ENCODE data around the gene MME. TPM values are rescaled to one million over a fixed set of nuclear protein-coding genes. Genes with fewer than 3 reads are reported as not detected.

MME gene
- total and polyA plus RNA-seq, 2 of the 4 experiments (the other 2 are of a cell fraction) = 11.7 to 22.8 TPM

DNA sequence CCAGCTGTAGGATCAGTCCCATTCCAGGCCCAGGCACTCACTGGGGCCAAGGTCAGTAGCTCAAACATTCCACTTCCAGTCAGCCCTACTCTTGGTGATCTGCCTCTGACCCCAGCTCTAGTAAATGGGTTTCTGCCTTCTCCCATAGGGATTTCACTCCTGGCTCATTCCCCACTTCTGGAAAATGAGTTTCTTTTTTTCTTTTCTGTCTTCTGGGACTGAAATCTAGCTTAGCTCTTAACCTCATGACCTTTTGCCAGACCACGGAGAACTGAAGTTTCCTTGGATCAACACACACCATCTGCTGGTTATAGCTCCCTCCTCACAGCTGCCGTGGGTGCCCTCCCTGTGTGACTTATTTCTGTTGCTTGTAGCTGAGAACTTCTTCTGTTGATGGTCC lies 21.3 kb downstream of the MME start:
- WGBS, 2 experiments (ENCODE audit: extremely low coverage in 2 of 2, insufficient read length in 1 of 2) = no CpG with 5 or more reads among the region's 2 CpGs
- no peak overlapping the region for H3K56ac ChIP-seq (ENCODE audit: extremely low read depth, insufficient read depth, low read length)
- H3K79me1 ChIP-seq (ENCODE audit: low read depth in 1 of 2, low read length in 2 of 2) = no peaks in the 10 kb centered on the region
- no peak overlapping the region for H3K23ac ChIP-seq (ENCODE audit: low read depth, low read length)
- peak overlapping the region; percentile 6 for H3K18ac ChIP-seq (ENCODE audit: low read depth, low read length)
- peaks cover 2% of the 10 kb centered on the region; the same call in 1 of the 2 replicates for H3K9me3 ChIP-seq (ENCODE audit: control insufficient read depth, insufficient read depth, low read length)
- intact Hi-C loops (cut with micrococcal nuclease) = no loop called here
- H2BK5ac ChIP-seq (ENCODE audit: low read depth, low read length, poor library complexity, severe bottlenecking) = no peak overlapping the region
- H4K5ac ChIP-seq (ENCODE audit: low read depth, low read length) = peak overlapping the region; percentile 2; the same call in 1 of the 2 replicates
- no peaks in the 10 kb centered on the region for H3K36me3 ChIP-seq (ENCODE audit: control insufficient read depth, insufficient read depth, low read length)
- no peaks in the 10 kb centered on the region for H4K20me1 ChIP-seq (ENCODE audit: insufficient read depth, low read length)
- H3K4me3 ChIP-seq (ENCODE audit: insufficient read depth, low read depth, low read length) = no peak overlapping the region
- no peak overlapping the region for H2AFZ ChIP-seq (replicated peaks; ENCODE audit: low read length, poor library complexity)
- H3K4me1 ChIP-seq (ENCODE audit: control insufficient read depth, insufficient read depth, low read length) = peaks cover 6% of the 10 kb centered on the region
- peak; percentile 67 for ATAC-seq (ENCODE audit: low read depth)
- dilution Hi-C loops (cut with HindIII; ENCODE audit: low sequenced_read_pairs, unreplicated experiment) = no loop called here
- peak overlapping the region; percentile 69 for H2BK20ac ChIP-seq (ENCODE audit: low read depth, low read length)
- no peaks in the 10 kb centered on the region for H3K27me3 ChIP-seq (ENCODE audit: control insufficient read depth, insufficient read depth, low read length)
- in situ Hi-C loops (cut with MboI; ENCODE audit: low sequenced_read_pairs) = no loop called here
- H4K8ac ChIP-seq (ENCODE audit: low read depth in 2 of 2, low read length in 2 of 2) = peak overlapping the region in 1 of 2 experiments; percentile 20; a peak in 1 of 4 replicates
- H2BK120ac ChIP-seq (ENCODE audit: low read depth, low read length) = peak overlapping the region; percentile 28
- no peak overlapping the region for H4K91ac ChIP-seq (ENCODE audit: insufficient read depth, low read depth, low read length)
- peak overlapping the region; percentile 29 for H3K14ac ChIP-seq (replicated peaks; ENCODE audit: low read depth, low read length)
- no peaks in the 10 kb centered on the region; the same call in 1 of the 2 replicates for H3K9me1 ChIP-seq (ENCODE audit: insufficient read depth, low read length)
- no TSS peak for BruUV-seq (replicated peaks)
- H2AK5ac ChIP-seq (ENCODE audit: low read depth, low read length) = peak overlapping the region; percentile 12; the same call in 1 of the 2 replicates
- peak overlapping the region; percentile 53 for H3K4ac ChIP-seq (ENCODE audit: low read depth, low read length)
- H3K9ac ChIP-seq (ENCODE audit: low read depth, low read length) = no peak overlapping the region
- H3K27ac ChIP-seq (ENCODE audit: insufficient read depth, low read length) = peak overlapping the region; percentile 7; the same call in 1 of the 2 replicates
- peak; percentile 81 for DNase-seq
- no peak for TF ChIP-seq CEBPB (IDR thresholded peaks at IDR 0.05; ENCODE audit: low read depth, low read length)
- TF ChIP-seq RCOR1 (IDR thresholded peaks at IDR 0.05; ENCODE audit: insufficient replicate concordance, low read length) = no peak
- no peak for TF ChIP-seq CHD1 (IDR thresholded peaks at IDR 0.05; ENCODE audit: low read depth, low read length)
- no peak for TF ChIP-seq BHLHE40 (IDR thresholded peaks at IDR 0.05; ENCODE audit: low read depth, low read length)
- TF ChIP-seq ELK1 (IDR thresholded peaks at IDR 0.05; ENCODE audit: borderline replicate concordance, low read depth, low read length) = no peak
- TF ChIP-seq RFX5 (IDR thresholded peaks at IDR 0.05; ENCODE audit: low read depth, low read length) = no peak
- TF ChIP-seq FOS (IDR thresholded peaks at IDR 0.05; ENCODE audit: low read depth, low read length) = no peak
- 0 out of 3 replicates have a peak overlapping the region, but pooled peaks have one; percentile 62 for H2BK15ac ChIP-seq (ENCODE audit: low read depth, low read length)
- no peak overlapping the region for H3K4me2 ChIP-seq (ENCODE audit: low read depth, low read length)
- no peak overlapping the region for H2AK9ac ChIP-seq (replicated peaks; ENCODE audit: low read depth, low read length, poor library complexity)
- POLR2A ChIA-PET (ENCODE audit: unreplicated experiment) = no interaction called here
- CTCF ChIA-PET = interaction anchor here (0.7 to 1.2 kb wide), 3 partner anchors 29 to 223 kb away, joined by 3 read pairs; no protein-coding TSS in a partner anchor
